Motor neuron (in vitro differentiated cells): ENCODE measurements around the gene CATSPER3. TPM values are rescaled to one million over a fixed set of nuclear protein-coding genes. Genes with fewer than 3 reads are reported as not detected.

Experiments
- ATAC-seq, 8 experiments: fragments of 200-7000 bp; cut with Tn5 transposase; replicated peaks in 6 of 8; 2 replicates each; pipeline ENCODE4 v1.8.0; 2021; ENCODE audit warnings: mild to moderate bottlenecking in 8 of 8, moderate library complexity in 8 of 8
- H3K27ac ChIP-seq, 2 donors: fragments of 250-450 bp; sonication (Bioruptor Pico); 2 replicates each; pipeline ENCODE4 v1.9.0; 2021; ENCODE audit warnings: antibody characterized with exemption in 2 of 2, mild to moderate bottlenecking in 2 of 2, moderate library complexity in 1 of 2
- H3K4me1 ChIP-seq, 2 donors: fragments of 250-450 bp; sonication (Bioruptor Pico); replicated peaks in 1 of 2; 2 replicates each; pipeline ENCODE4 v1.6.1; 2021; ENCODE audit warnings: antibody characterized with exemption in 2 of 2, mild to moderate bottlenecking in 2 of 2, moderate library complexity in 1 of 2
- H3K4me3 ChIP-seq, 5 donors: fragments of 250-450 bp; sonication (Bioruptor Pico); 2 replicates each; pipeline ENCODE4 v1.9.0; 2021; ENCODE audit warnings: antibody characterized with exemption in 5 of 5, mild to moderate bottlenecking in 5 of 5, moderate library complexity in 4 of 5
- WGBS, 10 experiments: fragments of 450-650 bp; shearing (Covaris generic); methylation state at CpG; one replicate each; pipeline ENCODE4 v1.0.0; 2022; 5-methylcytosine and 5-hydroxymethylcytosine counted together
- in situ Hi-C, 9 experiments: fragments of 400-800 bp; cut with MboI; loops; one replicate each; pipeline ENCODE4 v1.15.0; 2021; ENCODE audit warnings: low sequenced_read_pairs in 9 of 9, low pct_unique_long_range_greater_than_20kb in 2 of 9; ENCODE audit not compliant: unreplicated experiment in 9 of 9
- total RNA-seq, 8 experiments: library from RNA; unstranded; fragments of 300-600 nt; gene quantifications; 2 replicates each; pipeline versions ENCODE4 v1.2.3 to v1.2.4, GENCODE V29; 2022

Gene CATSPER3
- total RNA-seq, 8 experiments from 2014 or later: 0.21 to 0.67 (median 0.32) TPM; not detected in 1

- no peak for ATAC-seq
- WGBS, 10 experiments: 29 to 100% (median 65%) methylated on average over 1 to 6 of the region's 12 CpGs; no CpG with 5 or more reads in 4 of the 10 experiments
- Histone ChIP-seq H3K27ac (no peak overlapping the region), H3K4me3 (no peak overlapping the region), H3K4me1 (peaks cover 2 to 7% of the 10 kb centered on the region in 2 donors)
- in situ Hi-C loops: no loop called here
These were observed 91.6 kb downstream of the CATSPER3 start for GRCh38 chr5:135059000-135059923.

GRCh38 chr5:135060021-135060420 lies 92.3 kb downstream of the CATSPER3 start:
- WGBS, 10 experiments: 0 to 100% (median 59%) methylated on average over 1 to 3 of the region's 3 CpGs; no CpG with 5 or more reads in 3 of the 10 experiments
- no peak for ATAC-seq
- in situ Hi-C loops: no loop called here
- Histone ChIP-seq H3K4me3 (no peak overlapping the region), H3K4me1 (peaks cover 2 to 7% of the 10 kb centered on the region in 2 donors), H3K27ac (no peak overlapping the region)

- Histone ChIP-seq H3K27ac (no peak overlapping the region), H3K4me3 (no peak overlapping the region), H3K4me1 (peaks cover 2 to 7% of the 10 kb centered on the region in 2 donors)
- WGBS, 10 experiments: 90 to 100% (median 100%) methylated on average over 1 to 2 of the region's 6 CpGs; no CpG with 5 or more reads in 6 of the 10 experiments
- in situ Hi-C loops: no loop called here
- no peak for ATAC-seq
These were observed 93.3 kb downstream of the CATSPER3 start for GRCh38 chr5:135061001-135061400.

Other genes starting within 250 kb of the CATSPER3 start
- 10 to 100 TPM; 23.9 to 89.7 (median 50.5) TPM for gene CAMLG, start 229.4 kb upstream of the CATSPER3 start, total RNA-seq
- 10 to 100 TPM; 24.8 to 80.6 (median 32.6) TPM for gene DDX46, start 209.1 kb upstream of the CATSPER3 start, total RNA-seq
- 100 to 1,000 TPM in 2 of 8 experiments, 10 to 100 TPM in 6; 37.4 to 166 (median 47.4) TPM for gene C5orf24, start 121.9 kb upstream of the CATSPER3 start, total RNA-seq
- gene TXNDC15, start 93.5 kb upstream of the CATSPER3 start, total RNA-seq: 10 to 100 TPM; 31.3 to 89.6 (median 35.3) TPM
- gene PCBD2, start 62.8 kb upstream of the CATSPER3 start, total RNA-seq: 10 to 100 TPM in 3 of 8 experiments, 1 to 10 TPM in 5; 5.4 to 13.0 (median 7.8) TPM
- 1 to 10 TPM in 3 of 8 experiments, under 1 TPM in 4, not detected in 1; 0.16 to 8.6 (median 0.71) TPM for gene PITX1, start 66.3 kb downstream of the CATSPER3 start, total RNA-seq